DMS153 treated with DMSO at 0.1 percent for 48 hours (cell line): ENCODE measurements around the gene IGFBP7.

Experiments
- DNase-seq: peaks from one replicate; lab custom pipeline; 2025; ENCODE audit not compliant: unreplicated experiment; lab: John Stamatoyannopoulos, UW

Gene IGFBP7

DNA sequence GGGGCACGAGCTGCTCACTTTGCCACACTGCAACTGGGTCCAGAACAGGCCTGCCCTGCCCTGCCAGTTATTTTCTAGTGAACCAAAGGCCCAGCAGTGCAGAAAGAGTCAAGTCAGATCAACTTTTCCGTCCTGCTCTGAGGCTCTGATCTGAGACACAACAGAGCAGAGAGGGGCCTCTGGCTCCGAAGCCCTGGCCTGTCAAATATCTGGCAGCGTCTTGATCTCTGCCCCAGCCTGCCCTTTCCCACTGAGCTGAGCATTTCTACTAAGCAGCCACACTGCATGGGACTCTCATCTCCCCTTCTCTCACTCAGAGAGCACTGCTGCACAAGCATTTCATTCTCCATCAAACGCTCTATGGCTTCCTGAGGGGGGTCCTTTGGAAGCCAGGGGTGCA, 11.8 kb downstream of the IGFBP7 start:
- DNase-seq: no peak

DNA sequence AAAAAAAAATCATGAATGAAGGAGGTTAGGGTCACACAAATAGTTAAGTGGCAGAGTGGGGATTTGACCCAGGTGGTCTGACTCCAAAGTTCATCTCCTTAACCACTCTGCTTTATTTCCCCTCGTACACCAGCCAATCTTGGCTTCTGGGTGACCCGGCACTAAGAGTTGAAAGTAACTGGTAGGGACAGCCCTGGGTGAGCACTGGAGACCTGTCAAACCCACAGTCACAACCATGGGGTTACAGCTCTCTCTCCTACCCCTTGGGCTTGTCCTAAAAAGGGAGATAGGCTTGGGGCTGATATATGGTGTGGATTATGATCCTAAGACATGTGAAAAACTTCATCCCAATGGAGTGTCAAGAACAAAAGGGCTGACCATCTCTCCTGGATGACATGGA, 12.5 kb downstream of the IGFBP7 start:
- no peak for DNase-seq

DNA sequence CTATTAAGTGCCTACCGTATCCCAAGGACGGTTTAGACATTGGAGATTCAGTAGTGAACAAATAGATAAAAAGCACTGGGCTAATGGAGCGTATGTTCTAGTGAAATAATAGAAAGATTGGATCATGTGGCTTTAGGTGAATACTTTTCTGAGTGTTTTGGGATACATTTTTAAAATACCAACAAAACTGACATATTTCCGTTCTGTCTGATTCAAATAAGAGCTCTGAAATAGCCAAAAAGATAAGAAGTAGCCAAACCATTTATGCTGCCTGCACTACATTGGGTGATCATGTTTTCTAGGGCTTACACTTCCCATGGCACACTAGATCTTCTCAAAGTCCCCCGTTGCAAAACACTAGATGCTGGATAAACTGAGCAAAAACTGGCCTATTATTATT, 14.2 kb downstream of the IGFBP7 start:
- DNase-seq: no peak

DNA sequence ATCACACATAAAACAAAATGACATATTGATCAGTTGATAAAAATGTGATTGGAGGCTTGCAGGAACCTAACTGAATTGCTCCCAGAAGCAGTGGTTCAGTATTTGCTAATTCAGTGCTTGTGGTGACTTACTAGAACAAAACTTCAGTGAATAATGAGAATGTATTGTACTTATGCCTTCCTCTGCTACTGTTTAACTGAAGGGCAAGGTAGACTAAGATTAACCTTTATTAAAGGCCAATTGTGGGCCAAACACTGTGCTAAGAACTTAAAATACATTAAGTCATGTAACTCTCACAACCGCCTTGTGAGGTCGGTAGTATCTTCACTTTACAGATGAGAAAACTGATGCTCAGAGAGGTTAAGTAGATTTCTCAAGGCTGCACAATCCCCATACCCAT, 14.9 kb downstream of the IGFBP7 start:
- no peak for DNase-seq

DNA sequence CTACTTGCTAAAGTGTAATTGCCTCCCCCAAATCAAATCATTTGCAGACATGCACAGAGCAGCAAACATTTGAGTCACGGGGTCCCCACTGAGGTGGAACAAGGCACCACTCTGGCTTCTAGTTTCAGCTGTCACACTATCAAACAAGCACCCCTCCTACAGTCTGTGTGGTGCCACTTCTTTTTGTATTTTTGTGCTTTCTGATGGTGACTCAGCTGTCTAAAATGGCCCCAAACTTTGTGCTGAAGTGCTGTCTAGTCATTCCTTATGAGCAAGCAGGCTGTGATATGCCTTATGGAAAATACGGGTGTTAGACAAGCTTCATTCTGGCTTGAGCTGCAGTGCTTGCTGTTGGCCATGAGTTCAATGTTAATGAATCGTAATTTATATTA, 15.4 kb downstream of the IGFBP7 start:
- DNase-seq: no peak

DNA sequence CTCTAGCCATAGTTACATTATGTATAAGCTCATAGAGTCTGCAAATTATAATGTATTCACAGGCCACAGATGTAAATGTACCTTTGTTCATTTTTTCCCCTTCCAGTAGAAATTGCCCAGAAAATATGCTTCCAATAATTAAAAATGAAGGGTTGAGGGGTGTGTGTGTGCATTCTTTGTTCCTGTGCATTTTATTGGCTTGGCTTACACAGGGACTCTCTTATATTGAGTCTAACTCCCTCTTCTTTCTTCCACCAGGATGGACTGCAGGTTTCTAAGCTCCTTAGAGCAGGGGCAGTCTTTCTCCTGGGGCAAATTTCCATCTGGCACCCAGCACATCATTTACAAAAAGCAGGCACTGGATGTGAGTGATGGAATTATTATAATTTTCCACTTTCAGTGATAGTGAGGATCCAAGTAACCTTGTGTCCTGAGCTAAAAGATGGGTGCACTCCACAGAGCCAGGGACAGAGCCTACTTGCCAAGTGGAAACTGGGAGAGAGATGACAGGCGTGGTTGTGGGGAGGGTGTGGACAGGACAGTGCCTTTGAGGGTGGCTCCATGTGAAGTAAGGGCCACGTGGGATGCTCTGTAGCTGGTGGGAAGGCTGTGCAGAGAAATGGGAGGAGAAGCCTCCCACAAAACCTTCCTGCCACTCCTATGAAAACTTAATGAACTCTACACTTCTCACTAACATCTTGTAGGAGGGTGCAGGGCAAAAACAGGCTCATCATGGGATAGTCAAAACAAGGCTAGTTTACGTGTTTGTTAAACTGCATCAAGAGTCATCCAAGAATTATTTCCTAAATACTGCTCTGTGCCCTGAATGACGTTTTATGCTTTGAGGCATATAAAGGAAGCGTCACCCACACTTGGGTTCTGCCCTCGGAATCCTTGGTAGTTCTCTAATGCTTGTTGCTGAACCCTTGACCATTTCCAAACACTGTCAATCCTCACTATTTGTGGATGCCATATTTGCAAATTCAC, 16.0 kb downstream of the IGFBP7 start:
- DNase-seq: no peak

DNA sequence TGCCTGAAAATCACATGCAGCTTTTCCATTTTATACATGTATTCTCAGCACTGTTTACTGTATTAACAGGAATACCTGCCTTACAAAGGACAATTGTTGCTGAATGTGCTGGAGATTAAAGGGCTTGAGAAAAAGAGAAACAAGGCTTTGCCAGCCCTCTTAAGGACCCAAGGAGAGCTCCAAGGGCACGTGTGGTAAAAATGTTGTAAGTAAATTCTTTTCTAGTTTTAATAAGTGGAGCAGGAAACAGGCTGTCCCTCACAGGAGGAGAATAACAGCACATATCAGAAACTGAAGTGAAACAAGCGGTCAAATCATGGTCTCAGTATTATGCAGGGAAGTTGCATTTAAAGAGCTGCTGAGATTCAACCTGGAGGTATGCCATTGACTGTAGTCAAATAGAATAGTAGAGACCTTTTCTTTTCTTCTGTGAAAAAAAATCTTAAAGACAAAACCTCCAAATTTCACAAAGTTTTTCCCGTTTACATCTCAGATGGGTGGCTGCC, 18.5 kb downstream of the IGFBP7 start:
- no peak for DNase-seq

DNA sequence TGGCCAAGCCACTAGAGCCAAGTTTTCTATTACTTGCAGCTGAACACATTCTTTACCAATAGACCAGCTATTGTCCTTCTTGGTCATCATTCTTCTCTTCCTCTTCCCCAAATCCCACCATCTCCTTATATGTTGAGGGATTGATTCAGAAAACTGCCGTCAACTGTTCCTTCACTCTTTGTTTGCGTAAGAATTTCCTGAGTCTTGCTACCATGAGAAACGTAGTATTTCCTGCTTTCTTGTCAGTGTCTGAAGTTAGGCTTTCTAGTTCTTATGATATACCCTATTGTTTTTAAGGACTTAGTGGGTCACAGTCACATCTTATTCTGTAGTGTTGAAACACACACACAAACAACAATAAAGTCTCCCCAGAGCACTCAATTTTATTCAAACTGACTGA, 20.1 kb downstream of the IGFBP7 start:
- DNase-seq: no peak

DNA sequence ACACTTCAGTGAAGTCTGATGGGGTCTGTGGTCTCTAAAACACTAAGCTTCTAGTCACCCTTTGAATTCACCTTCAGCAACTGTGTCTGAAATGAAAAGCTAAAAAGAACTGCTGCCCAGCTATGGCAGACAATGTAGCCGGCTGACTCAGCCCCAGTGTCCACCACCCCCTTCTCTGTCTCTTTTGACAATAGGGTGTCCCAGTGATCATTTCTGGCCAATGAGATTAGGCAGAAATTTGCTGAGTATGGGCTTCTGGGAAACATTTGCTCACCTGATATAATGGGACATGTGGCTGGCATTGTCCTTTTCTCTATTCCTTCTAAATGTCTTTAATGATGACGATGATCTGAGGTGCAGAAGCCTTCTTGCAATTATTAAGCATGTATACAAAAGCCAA, 20.6 kb downstream of the IGFBP7 start:
- no peak for DNase-seq

DNA sequence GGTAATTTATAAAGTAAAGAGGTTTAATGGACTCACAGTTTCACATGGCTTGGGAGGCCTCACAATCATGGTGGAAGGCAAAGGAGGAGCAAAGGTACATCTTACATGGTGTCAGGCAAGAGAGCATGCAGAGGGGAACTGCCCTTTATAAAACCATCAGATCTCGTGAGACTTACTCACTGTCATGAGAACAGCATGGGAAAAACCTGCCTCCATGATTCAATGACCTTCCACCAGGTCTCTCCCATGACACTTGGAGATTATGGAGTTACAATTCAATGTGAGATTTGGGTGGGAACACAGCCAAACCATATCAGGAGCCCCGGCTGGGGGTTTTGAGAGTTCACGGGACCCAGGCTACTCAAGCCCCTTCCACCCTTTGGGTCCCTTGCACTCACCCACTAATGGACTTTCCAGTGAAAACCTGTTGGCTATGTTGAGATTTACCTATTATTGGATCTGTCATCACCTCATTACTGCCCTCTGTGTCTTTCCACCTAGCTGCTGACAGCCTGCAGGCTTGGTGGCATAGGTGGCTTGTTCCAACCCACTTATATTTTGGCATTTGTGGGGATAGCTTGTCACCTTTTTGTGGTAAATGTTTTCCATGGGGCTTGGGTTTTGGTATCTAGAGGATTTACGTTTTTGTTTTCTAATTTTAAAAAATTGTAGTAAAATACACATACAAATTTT, 24.0 kb downstream of the IGFBP7 start:
- DNase-seq: no peak

DNA sequence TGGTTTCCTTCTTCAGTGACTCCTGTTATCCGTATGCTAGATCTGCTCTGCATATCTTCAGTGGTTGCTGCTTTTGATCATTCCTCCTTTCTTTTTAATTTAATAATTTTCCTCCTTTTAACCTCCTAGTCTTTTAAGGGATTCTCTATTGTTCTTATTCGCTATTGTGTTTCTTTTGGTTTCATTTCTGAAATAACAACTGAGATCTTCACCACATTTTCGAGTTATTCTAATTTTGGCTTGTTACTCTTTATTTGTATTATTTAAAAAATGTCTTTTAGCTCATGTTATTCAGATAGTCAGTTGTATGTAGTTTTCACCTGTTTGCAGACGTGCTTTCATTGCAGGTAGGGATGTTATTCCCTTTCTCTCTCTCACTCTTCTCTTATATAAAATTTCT, 24.9 kb downstream of the IGFBP7 start:
- no peak for DNase-seq

DNA sequence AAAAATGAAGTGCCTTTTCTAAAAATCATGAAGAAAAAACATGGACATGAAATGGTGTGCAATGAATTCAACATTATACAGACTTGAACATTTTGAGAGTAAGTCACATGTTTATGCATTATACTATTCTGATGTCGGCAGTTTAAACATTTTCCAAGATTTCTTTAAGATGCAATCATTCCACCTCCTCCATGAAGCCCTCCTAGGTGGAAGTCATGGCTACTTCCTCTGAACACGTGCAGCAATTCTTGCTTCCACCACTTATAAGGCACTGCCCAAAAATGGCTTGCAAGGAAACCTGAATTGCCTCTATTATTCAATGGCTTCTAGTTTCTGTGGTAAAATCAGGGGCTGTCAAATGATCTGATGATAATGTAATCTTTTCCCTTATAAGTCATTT, 25.8 kb downstream of the IGFBP7 start:
- no peak for DNase-seq

DNA sequence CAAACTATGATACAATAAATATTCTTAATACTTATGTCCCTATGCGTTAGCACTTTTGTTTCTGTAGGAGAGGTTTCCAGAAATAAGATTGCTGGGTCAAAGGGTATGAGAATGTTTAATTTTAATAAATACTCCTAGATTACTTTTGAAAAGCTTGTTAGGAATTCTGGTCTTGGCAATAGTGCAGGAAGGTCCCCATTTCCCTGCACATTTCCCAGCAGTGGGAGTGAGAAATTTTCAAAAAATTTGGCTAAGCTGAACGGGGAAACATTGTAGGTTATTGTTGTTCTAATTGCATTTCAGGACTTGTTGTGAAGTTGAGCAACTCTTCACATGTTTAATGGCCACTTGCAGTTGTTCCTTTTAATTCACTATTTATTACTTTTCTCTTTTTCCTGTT, 27.1 kb downstream of the IGFBP7 start:
- no peak for DNase-seq

DNA sequence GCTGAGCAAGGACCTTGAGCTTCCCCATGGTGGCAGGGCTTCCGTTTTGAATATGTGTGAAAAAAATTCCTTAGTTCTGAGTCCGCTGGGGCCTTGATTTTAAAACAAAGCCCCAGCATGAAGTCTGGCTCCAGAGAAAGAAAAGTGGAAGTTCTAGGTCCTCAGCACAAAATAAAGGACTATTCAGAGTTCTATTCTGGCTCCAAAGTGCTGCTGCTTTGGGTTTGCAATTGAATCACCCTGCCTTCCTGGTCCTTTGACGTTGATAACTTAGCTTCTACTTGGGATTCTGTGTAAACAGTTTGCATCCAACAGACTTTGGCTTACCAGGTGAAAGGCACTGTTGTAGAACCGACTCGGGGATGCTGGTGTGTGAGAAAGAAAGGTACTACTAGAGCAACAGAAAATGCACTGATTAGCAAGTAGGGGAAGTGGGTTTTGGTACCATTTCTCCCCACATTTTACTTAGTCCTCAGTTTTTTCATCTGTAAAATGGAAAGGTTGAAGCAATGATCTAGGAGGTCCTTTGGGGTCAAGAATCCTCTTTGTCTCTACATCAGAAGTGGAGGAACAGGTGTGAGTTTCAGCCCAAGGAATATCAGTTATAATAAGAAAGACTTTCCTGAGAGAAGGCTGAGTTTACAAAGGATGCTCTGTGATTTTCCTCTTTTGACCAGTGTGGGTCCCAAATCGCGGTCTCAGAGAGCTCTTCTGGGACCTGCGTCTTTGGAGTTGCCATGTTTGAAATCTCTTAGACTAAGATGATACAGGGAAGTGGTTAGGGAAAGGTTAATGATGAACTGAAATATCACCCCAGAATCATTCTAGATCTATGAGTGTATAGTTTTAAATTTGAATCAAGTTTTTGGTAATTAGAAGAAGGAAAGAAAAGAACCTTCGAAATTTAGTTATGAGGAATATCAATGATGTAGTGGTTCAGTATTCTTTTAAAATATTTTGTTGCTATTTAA, 28.2 kb downstream of the IGFBP7 start:
- no peak for DNase-seq

DNA sequence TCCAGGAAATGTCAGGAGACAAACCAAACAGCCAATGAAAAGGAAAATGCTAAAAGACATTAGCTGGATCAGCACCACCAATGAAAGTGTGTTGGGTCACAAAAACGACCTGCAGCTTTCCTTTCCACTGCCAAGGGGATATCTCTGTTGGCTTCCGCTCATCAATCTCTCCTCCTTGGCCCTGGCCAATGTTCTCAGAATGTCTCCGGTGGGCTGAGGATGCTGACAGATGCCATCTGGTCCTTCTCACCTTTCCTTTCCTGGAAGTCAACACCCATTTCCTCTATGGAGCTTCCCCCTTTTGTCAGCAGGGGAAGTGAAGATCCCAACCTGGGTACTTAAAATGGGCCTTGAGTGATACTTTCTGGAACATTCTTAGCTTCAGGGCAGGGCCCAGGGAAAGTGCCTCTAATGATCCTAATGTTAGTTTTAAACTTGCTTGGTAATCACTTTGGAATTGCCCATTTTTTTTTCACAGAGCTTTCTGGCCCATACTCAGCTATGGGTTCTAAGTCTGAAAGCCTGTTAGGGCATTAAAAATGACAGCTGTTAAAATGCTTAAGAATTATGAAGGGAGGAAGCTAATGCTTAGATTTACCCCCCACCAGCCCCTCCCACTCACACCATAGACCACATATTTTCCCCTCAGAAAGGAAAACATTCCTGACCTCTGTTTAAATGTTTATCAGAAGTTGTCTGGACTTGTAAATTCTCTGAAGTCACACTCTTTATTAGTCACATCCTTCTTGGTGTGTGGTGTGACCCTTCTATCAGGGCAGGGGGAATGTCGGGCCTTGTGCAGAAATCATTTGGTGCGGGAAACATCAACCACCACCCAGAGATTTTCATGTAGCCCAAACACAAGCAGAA, 29.2 kb downstream of the IGFBP7 start:
- DNase-seq: no peak

DNA sequence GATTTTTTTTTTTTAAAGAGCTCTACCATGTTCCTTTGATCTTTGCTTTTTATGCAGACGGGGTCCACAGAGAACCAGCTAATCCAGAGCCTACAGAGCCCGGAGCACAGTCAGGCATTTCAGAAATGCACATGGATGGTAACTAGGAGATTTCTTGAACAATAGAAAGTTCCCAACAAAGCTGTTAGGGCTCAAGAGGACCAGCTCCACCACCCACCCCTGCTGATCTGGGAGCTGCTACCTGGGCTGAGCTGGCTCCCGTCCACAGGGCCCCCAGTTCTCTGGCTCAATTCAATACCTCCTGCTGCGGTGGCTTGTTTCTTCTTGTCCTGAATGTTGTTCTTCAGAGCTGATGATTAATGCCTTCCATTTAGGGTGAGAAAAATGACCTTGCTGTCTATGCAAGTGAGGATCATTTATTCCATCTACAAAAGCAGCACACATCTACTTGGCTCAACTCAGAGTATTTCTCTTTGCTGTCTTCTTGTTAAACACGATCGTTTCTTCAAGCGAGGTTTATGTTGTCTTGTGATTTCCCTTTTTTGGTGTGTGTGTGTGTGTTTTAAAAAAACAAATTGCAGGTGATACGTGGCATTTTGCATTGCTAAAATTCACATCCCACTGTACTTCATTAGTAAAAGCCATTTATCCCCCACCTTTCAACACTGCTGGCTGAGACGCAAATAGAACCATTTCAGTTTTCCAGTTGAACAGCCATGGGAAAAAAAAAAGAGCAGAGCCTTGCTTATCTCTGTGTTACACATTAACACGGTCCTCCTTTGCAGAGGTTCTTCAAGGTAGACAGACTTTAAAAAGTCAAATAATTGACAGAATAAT, 31.3 kb downstream of the IGFBP7 start:
- no peak for DNase-seq

DNA sequence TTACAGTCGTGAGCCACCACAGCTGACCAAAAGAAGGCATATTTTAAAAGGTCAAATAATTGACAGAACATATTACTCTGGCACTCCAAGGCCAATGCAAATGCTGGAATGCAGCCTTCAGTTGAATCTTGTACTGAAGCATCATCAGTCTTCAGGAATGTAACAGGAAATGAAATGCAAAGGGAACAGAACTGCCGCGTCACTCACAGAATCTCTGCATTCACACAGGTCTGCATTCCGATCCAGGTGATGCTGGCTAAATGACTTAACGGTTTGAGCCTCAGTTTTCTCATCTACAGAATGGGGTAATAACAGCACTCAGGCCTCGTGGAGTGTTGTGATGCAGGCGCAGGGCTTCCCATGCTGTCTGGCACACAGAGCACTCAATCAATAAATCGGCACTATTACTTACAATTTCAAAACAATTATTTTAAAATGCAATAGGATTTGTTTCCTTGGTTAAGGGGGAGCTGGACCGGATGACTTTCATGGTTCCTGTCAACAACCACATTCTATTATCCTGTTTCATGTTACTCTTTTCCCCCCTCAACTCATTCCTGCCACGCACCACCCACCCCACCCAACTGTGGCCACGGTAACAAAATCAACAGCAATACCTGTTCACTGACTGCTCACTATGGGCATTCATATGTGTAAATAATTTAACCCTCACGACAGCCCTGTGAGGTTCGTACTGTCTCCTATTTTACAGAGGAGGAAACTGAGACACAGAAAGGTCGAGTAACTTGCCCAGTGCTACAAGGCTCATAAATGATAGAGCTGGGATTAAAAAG, 32.4 kb downstream of the IGFBP7 start:
- no peak for DNase-seq

DNA sequence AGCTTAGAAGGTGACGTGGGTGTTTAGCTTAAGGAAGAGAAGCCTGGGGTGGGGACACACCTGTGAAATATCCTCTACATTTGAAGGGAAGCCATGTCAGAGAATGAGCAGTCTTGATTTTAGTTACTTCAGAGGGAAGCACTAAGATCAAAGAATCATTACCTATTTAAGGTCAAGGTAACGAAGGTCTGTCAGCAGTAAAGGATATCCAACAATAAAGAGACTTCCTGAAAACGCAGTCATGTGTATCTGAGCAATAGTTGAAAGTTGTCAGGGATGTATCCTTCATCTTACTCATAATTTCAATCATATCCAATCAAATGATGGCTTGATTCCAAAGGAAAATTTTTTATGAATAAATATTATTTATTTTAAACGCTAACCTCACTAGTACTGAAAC, 33.5 kb downstream of the IGFBP7 start:
- DNase-seq: no peak
